Upper lobe of left lung (tissue), 6 donors: ENCODE data around the gene RNF135. TPM values are rescaled to one million over a fixed set of nuclear protein-coding genes. Genes with fewer than 3 reads are reported as not detected.
"Not testable (repeated sequence)": the region's sequence is repeated elsewhere in the genome, so short reads cannot be mapped to it uniquely, and the experiment has no call there.

ENCODE experiments used
- ATAC-seq, 2 donors: fragments of 200-7000 bp; cut with Tn5 transposase; one replicate each; pipeline ENCODE4 v1.9.1; 2022; ENCODE audit warnings: mild to moderate bottlenecking in 2 of 2, moderate library complexity in 2 of 2; ENCODE audit not compliant: low FRiP score in 2 of 2
- DNase-seq, 2 donors: peaks; one replicate each; pipeline ENCODE4 v3.0.0-alpha.2; 2019 to 2020
- H3K27ac ChIP-seq, 4 donors: fragments of 200-600 bp; sonication (generic); one replicate each; pipeline ENCODE4 v1.5.1; 2016 to 2019
- H3K27me3 ChIP-seq, 4 donors: fragments of 200-600 bp; sonication (generic); one replicate each; pipeline ENCODE4 v1.5.1; 2017 to 2019
- H3K36me3 ChIP-seq, 4 donors: fragments of 200-600 bp; sonication (generic); one replicate each; pipeline ENCODE4 v1.5.1; 2016 to 2019
- H3K4me1 ChIP-seq, 4 donors: fragments of 200-600 bp; sonication (generic); one replicate each; pipeline ENCODE4 v1.5.1; 2018 to 2019
- H3K4me3 ChIP-seq, 4 donors: fragments of 200-600 bp; sonication (generic); one replicate each; pipeline ENCODE4 v1.5.1; 2017 to 2019; ENCODE audit warnings: mild to moderate bottlenecking in 2 of 4, moderate library complexity in 1 of 4
- H3K9me3 ChIP-seq, 4 donors: fragments of 200-600 bp; sonication (generic); one replicate each; pipeline ENCODE4 v1.5.1; 2018 to 2019
- CTCF ChIP-seq, 6 experiments: fragments of 450-650 bp in 4 of 6; fragments of 200-600 bp in 2 of 6; sonication (generic) in 2 of 6; IDR thresholded peaks; one replicate each; pipeline ENCODE4 v1.5.1; 2016 to 2019; ENCODE audit warnings: antibody characterized with exemption in 6 of 6
- EP300 ChIP-seq, 4 donors: sonication (generic); formaldehyde crosslinking; IDR thresholded peaks; one replicate each; pipeline ENCODE4 v1.5.1; 2017; ENCODE audit warnings: antibody characterized with exemption in 4 of 4, control low read depth in 2 of 4
- POLR2A ChIP-seq, 4 donors: fragments of 450-650 bp; IDR thresholded peaks; one replicate each; pipeline ENCODE4 v1.5.1; 2016 to 2017; ENCODE audit warnings: antibody characterized with exemption in 4 of 4, mild to moderate bottlenecking in 2 of 4
- POLR2AphosphoS5 ChIP-seq, 2 donors: sonication (generic); formaldehyde crosslinking; IDR thresholded peaks; one replicate each; pipeline ENCODE4 v1.5.1; 2017; ENCODE audit warnings: antibody characterized with exemption in 2 of 2
- WGBS, 2 donors: methylation state at CpG; one replicate each; pipeline ENCODE4 v1.1.5; 2017 to 2018; 5-methylcytosine and 5-hydroxymethylcytosine counted together
- total RNA-seq, 6 donors: library from RNA; depleted of rRNA in 4 of 6; stranded (reverse); fragments of >200 nt in 4 of 6; gene quantifications; one replicate each; pipeline versions ENCODE4 v1.1.0 to v1.2.1, GENCODE V29; 2016 to 2021
- donor health status: DM: no; HTN: no; CAD: no; lungs with moderate emphysema.
- donor health status: DM: no; HTN: yes; CAD: no; lungs with severe emphysema.

RNF135 gene
- total RNA-seq, 6 donors from 2014 or later, result 24.9 to 70.2 (median 32.5) TPM

DNA sequence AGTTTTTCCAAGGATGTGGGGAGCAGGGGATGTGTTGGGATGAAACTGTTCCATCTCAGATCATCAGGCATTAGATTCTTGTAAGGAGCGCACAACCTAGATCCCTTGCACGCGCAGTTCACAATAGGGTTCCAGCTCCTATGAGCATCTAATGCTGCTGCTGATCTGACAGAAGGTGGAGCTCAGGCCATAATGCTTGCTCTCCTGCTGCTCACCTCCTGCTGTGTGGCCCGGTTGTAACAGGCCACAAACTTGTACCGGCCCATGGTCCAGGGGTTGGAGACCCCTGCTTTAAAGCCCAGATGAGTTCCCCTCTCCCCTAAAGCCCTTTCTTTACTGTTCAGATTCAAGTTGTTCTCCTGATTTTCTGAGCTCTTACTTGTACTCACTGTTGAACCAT lies 44.8 kb downstream of the RNF135 start:
- no peak for TF ChIP-seq POLR2A (IDR thresholded peaks at IDR 0.05)
- no peak for TF ChIP-seq POLR2AphosphoS5 (IDR thresholded peaks at IDR 0.05)
- no peak for TF ChIP-seq EP300 (IDR thresholded peaks at IDR 0.05)
- no peak for TF ChIP-seq CTCF (IDR thresholded peaks at IDR 0.05)
- Histone ChIP-seq H3K9me3 (no peaks in the 10 kb centered on the region), H3K27ac (no peak overlapping the region), H3K4me3 (no peak overlapping the region), H3K36me3 (no peaks in the 10 kb centered on the region), H3K27me3 (no peaks in the 10 kb centered on the region), H3K4me1 (peaks cover 0 to 6% (median 0%) of the 10 kb centered on the region in 4 donors)
- DNase-seq (no peak), ATAC-seq (no peak)
- 89 to 90% methylated on average over 3 to 5 of the region's 5 CpGs for WGBS, 2 donors

DNA sequence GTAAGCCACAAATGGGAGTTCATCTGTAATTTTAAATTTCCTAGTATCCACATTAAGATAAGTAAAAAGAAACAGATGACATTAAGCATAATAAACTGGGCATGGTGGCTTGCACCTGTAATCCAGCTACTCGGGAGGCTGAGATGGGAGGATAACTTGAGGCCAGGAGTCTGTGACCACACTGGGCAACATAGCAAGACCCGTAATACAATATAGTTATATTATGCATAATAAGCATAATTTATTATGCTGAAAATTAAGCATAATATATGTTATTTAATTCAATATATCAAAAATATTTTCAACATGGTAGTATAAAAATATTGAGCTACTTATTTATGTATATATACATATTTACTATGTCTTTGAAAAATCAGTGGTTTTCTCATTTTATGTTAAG lies 48.2 kb downstream of the RNF135 start:
- ATAC-seq (no peak), DNase-seq (no peak)
- H3K9me3 ChIP-seq, result no peaks in the 10 kb centered on the region
- peaks cover 0 to 6% (median 0%) of the 10 kb centered on the region in 4 donors for H3K4me1 ChIP-seq
- no peak overlapping the region for H3K4me3 ChIP-seq
- no peaks in the 10 kb centered on the region for H3K27me3 ChIP-seq
- no peak overlapping the region for H3K27ac ChIP-seq
- 96 to 100% methylated on average over 2 of the region's 2 CpGs for WGBS, 2 donors
- TF ChIP-seq EP300 (IDR thresholded peaks at IDR 0.05), result no peak
- no peak for TF ChIP-seq CTCF (IDR thresholded peaks at IDR 0.05)
- no peak for TF ChIP-seq POLR2AphosphoS5 (IDR thresholded peaks at IDR 0.05)
- TF ChIP-seq POLR2A (IDR thresholded peaks at IDR 0.05), result no peak
- no peaks in the 10 kb centered on the region for H3K36me3 ChIP-seq

- ATAC-seq, H3K4me3 ChIP-seq, H3K9me3 ChIP-seq, H3K4me1 ChIP-seq, H3K36me3 ChIP-seq, H3K27me3 ChIP-seq, H3K27ac ChIP-seq, DNase-seq: not testable (repeated sequence)
- WGBS, 2 donors, result 39 to 65% methylated on average over 1 of the region's 2 CpGs
Observed at GRCh38 chr17:31023171-31023570, 52.3 kb downstream of the RNF135 start.

GRCh38 chr17:31031841-31032240 lies 61.0 kb downstream of the RNF135 start:
- TF ChIP-seq EP300 (IDR thresholded peaks at IDR 0.05) (no peak), POLR2A (IDR thresholded peaks at IDR 0.05) (no peak), POLR2AphosphoS5 (IDR thresholded peaks at IDR 0.05) (no peak), CTCF (IDR thresholded peaks at IDR 0.05) (no peak)
- no peak for DNase-seq
- H3K27ac ChIP-seq, result no peak overlapping the region
- no peak for ATAC-seq
- no peaks in the 10 kb centered on the region for H3K9me3 ChIP-seq
- no peaks in the 10 kb centered on the region for H3K4me1 ChIP-seq
- H3K36me3 ChIP-seq, result peaks cover 0 to 20% (median 6%) of the 10 kb centered on the region in 4 donors
- H3K4me3 ChIP-seq, result no peak overlapping the region
- no peaks in the 10 kb centered on the region for H3K27me3 ChIP-seq
- WGBS, 2 donors, result 84 to 90% methylated on average over 8 of the region's 8 CpGs

GRCh38 chr17:31035611-31036010 lies 64.8 kb downstream of the RNF135 start:
- not testable (repeated sequence) for H3K4me1 ChIP-seq, H3K4me3 ChIP-seq, H3K27me3 ChIP-seq, H3K27ac ChIP-seq, DNase-seq, ATAC-seq, H3K9me3 ChIP-seq
- H3K36me3 ChIP-seq, result peaks cover 0 to 20% (median 6%) of the 10 kb centered on the region in 4 donors
- 81 to 83% methylated on average over 5 of the region's 5 CpGs for WGBS, 2 donors

DNA sequence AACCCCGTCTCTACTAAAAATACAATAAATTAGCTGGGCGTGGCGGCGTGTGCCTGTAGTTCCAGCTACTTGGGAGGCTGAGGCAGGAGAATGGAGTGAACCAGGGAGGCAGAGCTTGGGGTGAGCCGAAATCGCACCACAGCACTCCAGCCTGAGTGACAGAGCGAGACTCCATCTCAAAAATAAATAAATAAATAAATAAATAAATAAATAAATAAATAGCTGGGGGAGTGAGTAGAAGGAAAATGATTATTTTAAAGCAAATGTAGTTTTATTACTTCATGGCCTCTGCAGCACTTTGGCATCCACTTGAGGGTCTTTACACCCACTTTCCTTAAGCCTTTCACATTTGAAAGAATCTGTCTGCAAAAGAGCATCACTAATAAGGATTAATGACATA lies 70.0 kb downstream of the RNF135 start:
- H3K4me3 ChIP-seq, ATAC-seq, H3K27me3 ChIP-seq, H3K4me1 ChIP-seq, DNase-seq, H3K9me3 ChIP-seq, H3K36me3 ChIP-seq, H3K27ac ChIP-seq: not testable (repeated sequence)
- WGBS, 2 donors, result 92 to 99% methylated on average over 7 of the region's 7 CpGs

GRCh38 chr17:31042378-31042777 lies 71.5 kb downstream of the RNF135 start:
- not testable (repeated sequence) for H3K36me3 ChIP-seq, H3K27me3 ChIP-seq, DNase-seq, ATAC-seq, H3K27ac ChIP-seq, H3K4me1 ChIP-seq, H3K9me3 ChIP-seq, H3K4me3 ChIP-seq
- whole genome bisulfite sequencing, 2 donors, result 85 to 86% methylated on average over 6 of the region's 6 CpGs

GRCh38 chr17:31046856-31047425 lies 76.1 kb downstream of the RNF135 start:
- not testable (repeated sequence) for DNase-seq, H3K4me1 ChIP-seq, H3K27me3 ChIP-seq, H3K9me3 ChIP-seq, H3K36me3 ChIP-seq, H3K4me3 ChIP-seq, ATAC-seq, H3K27ac ChIP-seq
- WGBS, 2 donors, result 92 to 94% methylated on average over 5 of the region's 7 CpGs
